AG04450 (cell line): ENCODE measurements around the gene VANGL2. TPM values are rescaled to one million over a fixed set of nuclear protein-coding genes. Genes with fewer than 3 reads are reported as not detected.

Experiments used
- CTCF ChIA-PET: fragments of 300-600, 350-600 bp; formaldehyde crosslinking; extraction: SDS; loops from one replicate; lab custom pipeline; 2022; ENCODE audit warnings: antibody characterized with exemption, inconsistent platforms; lab: Charles Lee
- POLR2A ChIA-PET: fragments of 350-600 bp; formaldehyde crosslinking; extraction: SDS; loops from one replicate; lab custom pipeline; 2021; ENCODE audit warnings: antibody characterized with exemption, inconsistent platforms; lab: Yijun Ruan, JAX
- DNase-seq: peaks from one replicate; pipeline ENCODE4 v3.0.0-alpha.2; 2011; ENCODE audit warnings: low read depth, low spot score
- H3K27ac ChIP-seq: one replicate; pipeline ENCODE4 v1.5.1; 2012; ENCODE audit warnings: low read depth, low read length, control low read depth
- H3K27me3 ChIP-seq: one replicate; pipeline ENCODE4 v1.6.0; 2012; ENCODE audit warnings: low read length; ENCODE audit not compliant: control insufficient read depth, insufficient read depth
- H3K4me3 ChIP-seq: 2 replicates; pipeline ENCODE4 v1.5.1; 2011; ENCODE audit warnings: mild to moderate bottlenecking, low read depth, low read length, control low read depth
- H3K9me3 ChIP-seq: 2 replicates; pipeline ENCODE4 v1.5.1; 2012; ENCODE audit warnings: low read length; ENCODE audit not compliant: control insufficient read depth, insufficient read depth
- CTCF ChIP-seq: IDR thresholded peaks from 2 replicates; pipeline ENCODE4 v1.5.1; 2011; ENCODE audit warnings: low read depth, low read length, control low read depth, inconsistent platforms
- polyA plus RNA-seq: library from polyadenylated mRNA; depleted of rRNA; stranded (reverse); fragments of >200 nt; gene quantifications from 2 replicates; pipeline ENCODE4 v1.2.3, GENCODE V29; 2011

Gene VANGL2
- polyA plus RNA-seq, 1 experiment: 3.4 TPM

- ChIA-PET POLR2A (no interaction called here), CTCF (interaction anchor here (0.6 to 3.0 kb wide), 5 partner anchors 10 to 144 kb away, joined by 3 to 21 read pairs (median 7); no protein-coding TSS in a partner anchor)
- Histone ChIP-seq H3K27me3 (peaks cover 8% of the 10 kb centered on the region), H3K4me3 (no peak overlapping the region), H3K27ac (no peak overlapping the region), H3K9me3 (no peaks in the 10 kb centered on the region)
- no peak for TF ChIP-seq CTCF
- DNase-seq: no peak
Observed at GRCh38 chr1:160363951-160364735, 36.2 kb upstream of the VANGL2 start.

- CTCF ChIA-PET: interaction anchor here (1.0 to 3.0 kb wide), 2 partner anchors 11 to 12 kb away, joined by 3 to 21 read pairs; no protein-coding TSS in a partner anchor
- Histone ChIP-seq H3K27me3 (peaks cover 11% of the 10 kb centered on the region), H3K9me3 (no peaks in the 10 kb centered on the region), H3K4me3 (no peak overlapping the region), H3K27ac (no peak overlapping the region)
- DNase-seq: no peak
- POLR2A ChIA-PET: no interaction called here
- TF ChIP-seq CTCF: no peak
Observed at GRCh38 chr1:160365325-160365724, 35.0 kb upstream of the VANGL2 start.

GRCh38 chr1:160366731-160367515, 33.4 kb upstream of the VANGL2 start, which contains the start of gene NHLH1:
Gene NHLH1, plus strand, starts transcription at chr1:160367071. Its CDS starts 3,661 bp downstream, at chr1:160370732.
- H3K27ac ChIP-seq: no peak within 1 kb of the TSS
- H3K9me3 ChIP-seq: no peaks in the 10 kb centered on the region
- DNase-seq: no peak
- H3K4me3 ChIP-seq: no peak within 1 kb of the TSS
- ChIA-PET CTCF (interaction anchor here (1.3 to 3.0 kb wide), 2 partner anchors 10 to 76 kb away, joined by 3 to 21 read pairs; no protein-coding TSS in a partner anchor), POLR2A (no interaction called here)
- peaks cover 11% of the 10 kb centered on the region for H3K27me3 ChIP-seq
- TF ChIP-seq CTCF: no peak

- Histone ChIP-seq H3K27me3 (peaks cover 11% of the 10 kb centered on the region), H3K9me3 (no peaks in the 10 kb centered on the region), H3K4me3 (no peak overlapping the region), H3K27ac (no peak overlapping the region)
- TF ChIP-seq CTCF: no peak
- DNase-seq: no peak
- POLR2A ChIA-PET: interaction anchor here (1.0 kb wide), 1 partner anchor 13 kb away, joined by 3 read pairs; no protein-coding TSS in a partner anchor
- CTCF ChIA-PET: interaction anchor here (1.3 to 2.1 kb wide), 2 partner anchors 9 to 76 kb away, joined by 3 to 9 read pairs; no protein-coding TSS in a partner anchor
Observed at GRCh38 chr1:160367516-160367900, 32.9 kb upstream of the VANGL2 start.
